DLD1 (cell line): ENCODE results near the gene NAALADL2.
"Not testable (repeated sequence)": the region's sequence is repeated elsewhere in the genome, so short reads cannot be mapped to it uniquely, and the experiment has no call there.

Experiments
- in situ Hi-C: cut with HindIII; loops from 2 replicates; pipeline ENCODE4 v1.10.0; 2017; ENCODE audit warnings: low sequenced_read_pairs

The NAALADL2 gene

DNA sequence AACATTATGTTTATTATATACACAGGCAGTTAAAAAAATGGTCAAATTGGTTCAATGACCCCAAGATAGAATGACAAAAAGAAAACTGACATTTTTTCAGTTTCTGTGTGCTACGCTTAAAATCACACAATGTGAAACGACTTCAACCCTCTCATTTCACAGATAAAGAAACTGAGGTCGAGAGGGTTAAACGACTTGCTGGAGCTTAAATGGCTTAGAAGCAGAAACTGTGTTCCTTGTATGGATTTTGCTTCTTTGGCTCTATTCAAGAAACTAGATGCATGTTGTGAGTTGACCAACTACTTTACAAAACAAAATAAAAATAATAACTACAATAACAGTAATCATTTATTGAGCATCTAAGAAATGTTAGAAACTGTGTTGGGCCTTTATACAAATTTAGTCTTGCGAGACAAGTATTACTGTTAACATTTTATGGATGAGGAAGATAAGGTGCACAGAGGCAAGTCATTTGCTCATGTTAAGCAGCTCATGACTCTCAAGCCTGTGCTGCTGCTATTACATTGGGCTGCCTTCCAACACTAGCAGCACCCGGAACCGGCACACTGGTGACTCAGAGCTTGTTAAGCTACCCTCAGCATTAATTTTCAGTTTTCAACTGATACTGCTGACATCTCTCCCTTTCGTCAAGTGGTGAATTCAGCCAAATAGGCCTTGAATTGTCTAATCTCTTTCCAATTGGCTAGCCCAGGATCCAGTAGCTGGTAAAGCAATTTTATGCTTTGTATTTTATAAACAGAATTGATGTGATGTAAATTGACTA lies 487.6 kb downstream of the NAALADL2 start:
- in situ Hi-C loops: no loop called here

DNA sequence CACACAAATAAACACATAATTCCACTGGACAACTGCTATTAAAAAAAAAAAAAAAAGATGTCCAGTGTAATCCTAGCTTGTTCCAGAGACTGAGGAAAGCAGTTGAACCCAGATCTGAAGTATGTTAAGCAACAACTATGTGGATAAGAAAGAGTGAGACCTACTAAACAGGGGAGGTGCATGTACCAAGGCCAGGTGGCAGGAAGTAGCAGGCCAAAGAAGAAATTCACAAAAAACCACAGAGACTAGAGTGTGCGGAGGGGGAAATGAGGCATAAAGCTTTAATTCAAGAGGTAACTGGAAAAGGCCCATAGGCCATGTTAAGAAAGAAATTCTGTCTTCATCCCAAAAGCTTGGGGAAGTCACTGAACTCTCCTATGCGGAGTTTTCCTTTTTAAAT lies 490.0 kb downstream of the NAALADL2 start:
- in situ Hi-C loops: no loop called here

DNA sequence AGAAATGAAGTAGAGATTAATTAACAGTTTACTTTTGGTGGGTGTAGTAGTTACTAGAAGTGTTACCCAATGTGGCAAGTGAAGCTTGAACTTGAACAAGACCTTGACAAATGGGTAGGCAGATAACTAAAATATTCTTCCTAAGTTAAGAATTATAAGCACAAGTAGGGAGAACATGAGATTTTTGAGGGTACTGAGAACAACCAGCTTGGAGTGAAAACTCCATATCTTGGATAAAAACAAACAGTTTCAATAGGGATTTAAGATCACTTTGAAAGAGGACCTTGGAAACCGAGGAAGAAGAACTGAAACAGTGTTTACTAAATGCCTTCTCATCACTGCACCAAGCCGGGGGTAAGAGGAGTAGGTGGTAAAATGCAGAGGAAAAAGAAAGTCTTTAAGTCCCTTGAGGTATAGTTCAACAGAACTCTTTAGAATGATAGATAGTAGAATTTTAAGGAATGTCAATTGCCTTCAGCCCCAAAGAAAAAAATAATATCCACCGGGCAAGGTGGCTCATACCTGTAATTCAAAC lies 496.7 kb downstream of the NAALADL2 start:
- in situ Hi-C loops: no loop called here

DNA sequence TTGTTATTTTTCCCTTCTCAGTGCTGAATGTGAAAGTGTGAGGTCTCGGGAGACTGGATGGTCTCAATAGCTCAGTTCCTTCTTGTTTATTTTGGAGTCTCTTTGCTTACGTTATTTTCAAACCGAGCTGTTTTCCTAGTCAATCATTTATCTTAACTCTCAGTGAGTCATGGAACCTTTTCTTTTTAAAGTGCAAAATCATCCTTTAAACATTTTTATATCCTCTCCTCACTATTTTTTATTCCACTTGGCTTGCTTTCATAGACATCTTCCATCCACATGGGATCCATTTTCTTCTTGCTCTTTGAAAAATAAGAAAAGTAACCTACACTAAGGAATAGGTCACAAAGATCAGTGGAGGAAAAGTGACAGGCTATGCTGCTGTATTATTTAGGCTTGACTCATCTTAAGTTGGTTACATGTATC lies 497.8 kb downstream of the NAALADL2 start:
- in situ Hi-C loops: no loop called here

DNA sequence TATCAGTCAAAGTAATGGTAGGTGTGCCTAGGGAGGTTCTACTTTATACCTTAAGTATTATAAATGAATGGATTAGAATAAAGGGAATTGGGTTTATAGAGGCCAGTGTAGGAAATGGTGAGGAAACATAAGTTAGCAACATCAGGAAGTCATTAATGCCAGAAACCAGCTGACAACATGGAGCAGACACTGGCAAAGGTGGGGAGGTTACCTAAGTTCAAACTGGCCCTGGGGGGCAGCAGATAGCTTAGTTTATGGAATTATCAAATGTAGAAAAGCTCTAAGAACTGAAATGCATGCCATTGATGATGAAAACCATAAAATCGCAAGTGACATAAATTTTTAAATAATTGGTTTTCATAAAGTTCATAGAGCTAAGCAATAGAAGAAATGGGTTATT lies 498.6 kb downstream of the NAALADL2 start:
- in situ Hi-C loops: no loop called here

DNA sequence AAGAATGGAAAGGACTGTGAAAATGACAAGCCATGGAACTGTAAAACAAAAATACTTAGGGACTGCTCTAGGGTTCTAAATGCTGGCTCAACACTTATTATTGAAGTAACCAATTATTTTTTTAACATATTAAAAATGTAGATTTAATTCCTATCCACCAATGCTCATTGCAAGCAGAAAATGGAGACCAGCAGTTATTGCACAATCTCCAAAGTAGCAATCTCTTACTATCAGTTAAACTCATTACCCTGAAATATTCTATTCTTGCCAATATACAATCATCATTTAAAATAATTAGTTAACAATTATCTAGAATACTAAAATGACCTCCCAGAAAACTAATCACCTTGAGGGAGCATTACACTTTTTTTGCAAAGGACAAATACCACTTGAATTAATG lies 499.8 kb downstream of the NAALADL2 start:
- in situ Hi-C loops: no loop called here

DNA sequence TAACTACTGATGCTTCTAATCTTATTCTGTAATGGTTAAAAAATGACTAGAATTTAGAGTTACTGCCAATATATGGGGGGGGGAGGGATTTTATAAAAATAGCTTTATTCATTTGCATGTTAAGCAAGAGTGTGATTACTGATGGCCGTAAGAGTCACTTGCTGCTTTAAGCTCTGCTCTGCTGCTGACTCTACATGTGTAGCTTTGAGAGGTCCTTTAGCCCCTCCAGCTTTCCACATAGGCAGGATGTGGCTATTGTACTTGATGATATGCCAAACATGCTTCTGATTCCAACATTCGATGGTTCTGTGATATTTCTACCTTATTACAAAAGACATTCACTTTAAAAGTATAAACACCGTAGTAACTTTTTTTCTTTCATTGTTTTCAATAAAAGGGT lies 511.3 kb downstream of the NAALADL2 start:
- in situ Hi-C loops: not testable (repeated sequence)

DNA sequence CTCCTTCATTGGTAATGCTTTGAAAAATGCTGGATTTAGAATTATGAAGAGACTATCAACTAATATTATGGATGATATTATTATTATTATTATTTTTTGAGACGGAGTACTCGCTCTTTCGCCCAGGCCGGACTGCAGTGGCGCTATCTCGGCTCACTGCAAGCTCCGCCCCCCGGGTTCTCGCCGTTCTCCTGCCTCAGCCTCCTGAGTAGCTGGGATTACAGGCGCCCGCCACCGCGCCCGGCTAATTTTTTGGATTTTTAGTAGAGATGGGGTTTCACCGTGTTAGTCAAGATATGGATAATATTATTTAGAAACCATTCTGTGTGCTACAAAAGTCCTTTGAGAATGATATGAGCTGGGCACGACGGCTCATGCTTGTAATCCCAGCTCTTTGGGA lies 512.1 kb downstream of the NAALADL2 start:
- in situ Hi-C loops: not testable (repeated sequence)

DNA sequence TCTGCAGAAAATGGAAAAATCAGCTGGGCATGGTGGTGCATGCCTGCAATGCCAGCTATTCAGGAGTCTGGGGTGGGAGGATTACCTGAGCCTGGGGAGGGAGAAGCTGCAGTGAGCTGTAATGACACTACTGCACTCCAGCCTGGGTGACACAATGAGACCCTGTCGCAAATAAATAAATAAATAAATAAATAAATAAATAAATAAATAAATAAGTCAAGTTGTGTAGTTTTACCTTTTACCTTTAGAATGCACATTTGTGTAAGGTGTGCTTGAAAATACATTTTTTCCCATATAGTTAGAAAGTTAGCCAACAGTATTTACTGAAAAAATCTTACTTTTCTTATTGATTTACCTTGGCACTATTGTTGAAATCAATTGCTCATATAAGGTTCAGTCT lies 515.6 kb downstream of the NAALADL2 start:
- in situ Hi-C loops: no loop called here

DNA sequence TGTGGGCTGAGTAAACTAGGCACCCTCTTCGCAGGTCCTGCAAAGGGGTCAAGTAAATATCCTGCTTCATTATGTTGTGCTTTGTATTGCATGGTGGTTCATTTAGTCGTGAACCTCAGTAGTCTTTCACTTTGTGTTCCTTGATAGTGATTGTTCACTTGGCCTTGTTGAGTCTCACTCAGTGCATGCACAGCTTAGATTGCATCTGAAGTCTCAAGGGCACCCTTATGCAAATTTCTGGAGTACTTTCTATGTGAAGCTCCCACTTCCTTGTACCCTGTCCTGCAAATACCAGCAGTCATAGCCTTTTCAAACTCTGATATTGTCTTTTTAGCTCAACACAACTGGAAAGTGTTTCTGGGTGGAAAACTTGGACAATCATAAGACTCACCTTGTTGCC lies 519.2 kb downstream of the NAALADL2 start:
- in situ Hi-C loops: no loop called here

DNA sequence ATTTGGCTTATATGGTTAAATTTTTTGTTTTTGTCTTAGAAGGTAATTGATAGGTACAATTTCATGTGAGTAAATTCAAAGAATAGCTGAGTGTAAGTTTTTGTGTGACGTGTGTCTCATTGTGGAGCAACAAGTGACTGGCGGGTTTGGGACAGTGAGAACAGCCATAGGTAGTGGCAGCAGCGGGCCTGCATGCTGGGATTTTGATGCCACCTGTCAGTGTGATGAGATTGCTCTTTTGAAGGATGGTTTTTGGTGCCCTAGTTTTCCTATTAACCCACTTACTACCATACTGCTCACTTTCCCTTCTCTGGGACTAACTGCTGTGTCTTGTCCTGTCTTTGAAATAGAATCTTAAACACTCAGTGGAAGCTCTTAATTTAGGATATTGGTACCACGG lies 522.6 kb downstream of the NAALADL2 start:
- in situ Hi-C loops: no loop called here

DNA sequence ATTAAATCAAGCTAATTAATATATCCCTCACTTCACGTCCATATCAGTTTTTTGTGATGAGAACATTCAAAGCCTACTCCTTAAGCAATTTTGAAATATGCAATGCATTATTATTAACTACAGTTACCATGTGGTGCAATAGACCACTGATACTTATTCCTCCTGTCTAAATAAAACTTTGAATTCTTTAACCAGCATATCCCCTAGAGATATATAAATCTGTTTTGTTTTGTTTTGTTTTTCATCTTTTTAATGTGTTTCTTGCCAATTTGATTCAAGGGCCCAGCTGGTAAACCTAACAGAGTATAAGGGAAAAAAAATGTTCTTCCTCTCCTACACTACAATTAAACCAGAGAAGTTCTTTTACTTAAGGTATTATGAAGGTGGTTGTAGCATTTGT lies 524.2 kb downstream of the NAALADL2 start:
- in situ Hi-C loops: no loop called here

DNA sequence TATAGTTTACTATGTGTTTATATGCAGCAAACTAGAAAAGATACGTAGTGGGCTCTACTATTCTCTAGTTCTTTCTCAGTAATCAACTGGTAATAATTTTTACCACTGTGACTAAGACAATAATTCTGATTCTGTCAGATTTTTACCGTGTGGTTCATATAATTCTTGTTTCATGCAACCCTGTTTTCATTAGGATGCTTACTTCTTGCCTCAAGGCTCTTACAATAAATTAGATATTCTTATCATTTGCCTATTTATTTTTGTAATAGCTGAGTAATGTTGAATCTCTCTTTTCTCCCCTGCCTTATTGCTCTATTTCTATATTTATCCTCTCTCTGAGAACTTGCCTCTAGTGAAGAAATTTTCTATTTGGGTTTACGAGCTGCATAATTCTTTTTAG lies 524.7 kb downstream of the NAALADL2 start:
- in situ Hi-C loops: no loop called here

DNA sequence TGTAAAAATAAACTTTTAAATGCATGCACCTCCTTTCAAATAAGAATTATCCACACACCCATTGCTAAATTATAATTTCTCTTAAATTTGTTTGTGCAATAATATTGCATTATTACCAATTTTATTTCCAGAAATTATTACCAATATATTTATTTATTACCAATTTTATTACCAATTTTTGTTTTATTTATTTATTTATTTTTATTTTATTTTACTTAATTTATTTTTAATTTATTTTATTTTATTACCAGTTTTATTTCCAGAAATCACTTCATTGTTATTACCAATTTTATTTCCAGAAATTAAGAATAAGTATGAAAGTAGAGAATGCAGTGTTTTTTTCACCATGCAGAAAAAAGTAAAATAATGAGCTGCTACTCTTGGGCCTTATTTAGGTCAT lies 525.4 kb downstream of the NAALADL2 start:
- in situ Hi-C loops: no loop called here

DNA sequence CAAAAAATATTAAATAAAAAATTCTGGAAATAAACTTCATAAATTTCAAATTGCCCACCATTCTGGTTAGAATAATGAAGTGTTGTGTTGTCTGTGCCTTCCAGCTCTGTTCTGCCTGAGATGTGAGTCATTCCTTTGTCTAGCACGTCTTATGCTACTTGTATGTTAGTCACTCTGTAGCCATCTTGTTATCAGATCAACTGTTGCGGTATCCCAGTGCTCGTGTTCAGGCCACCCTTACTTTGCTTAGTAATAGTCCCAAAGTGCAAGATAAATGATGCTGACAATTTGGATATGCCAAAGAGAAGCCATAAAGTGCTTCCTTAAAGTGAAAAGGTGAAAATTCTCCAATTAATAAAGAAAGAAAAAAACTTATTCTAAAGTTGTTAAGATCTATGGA lies 527.5 kb downstream of the NAALADL2 start:
- in situ Hi-C loops: no loop called here

DNA sequence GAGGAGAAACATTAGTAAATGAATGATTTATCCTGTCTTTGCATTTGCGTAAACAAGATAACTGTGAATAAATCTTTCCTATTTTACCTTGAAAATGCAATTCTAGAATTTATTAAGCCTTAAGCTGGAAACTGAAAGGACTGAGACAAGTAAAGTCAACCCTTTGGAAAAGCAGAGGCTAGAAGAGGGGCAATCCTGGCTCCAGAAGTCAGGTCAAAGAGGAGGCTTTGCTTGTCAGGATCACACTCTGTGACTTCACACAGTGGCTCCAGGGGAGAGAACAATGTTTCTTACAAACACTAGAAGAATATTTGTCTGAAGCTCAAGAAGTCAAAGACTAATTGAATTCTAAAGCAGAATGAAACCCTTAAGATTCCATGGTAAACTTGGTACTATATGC lies 530.4 kb downstream of the NAALADL2 start:
- in situ Hi-C loops: no loop called here

DNA sequence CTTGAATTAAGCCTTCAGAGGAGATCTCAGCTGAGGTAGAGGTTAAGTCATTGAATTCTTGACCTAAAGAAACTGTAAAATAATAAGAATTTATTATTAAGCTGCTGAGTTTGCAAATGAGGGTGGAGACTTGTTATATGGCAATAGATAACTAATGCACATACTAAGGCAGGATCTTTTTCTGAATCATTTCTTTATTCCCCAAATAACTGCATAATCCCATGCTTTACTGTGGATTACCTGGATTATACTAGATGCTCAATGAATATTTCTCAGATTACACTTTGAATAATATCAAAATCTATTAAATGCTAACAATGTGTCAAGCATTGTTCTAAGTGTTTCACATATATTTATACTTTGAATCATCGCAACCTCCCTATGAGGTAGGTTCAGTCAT lies 532.5 kb downstream of the NAALADL2 start:
- in situ Hi-C loops: no loop called here

DNA sequence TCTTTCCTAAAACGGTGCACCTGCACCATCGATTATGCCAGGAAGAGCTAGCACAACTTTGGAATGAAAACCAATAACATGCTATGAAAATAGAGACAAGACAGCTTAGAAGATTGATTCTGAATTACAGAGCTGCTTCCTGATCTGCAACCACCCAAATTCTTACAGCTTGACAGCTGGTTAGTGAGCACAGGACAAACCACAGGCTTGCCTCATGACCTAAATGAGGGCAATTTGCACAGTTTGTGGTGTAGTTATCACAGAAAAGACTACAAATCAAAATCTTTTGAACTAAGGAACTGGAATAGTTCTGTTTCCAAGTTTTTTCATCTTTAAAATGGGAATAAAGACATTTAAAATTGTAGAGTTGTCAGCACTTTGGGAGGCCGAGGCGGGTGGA lies 533.5 kb downstream of the NAALADL2 start:
- in situ Hi-C loops: no loop called here

DNA sequence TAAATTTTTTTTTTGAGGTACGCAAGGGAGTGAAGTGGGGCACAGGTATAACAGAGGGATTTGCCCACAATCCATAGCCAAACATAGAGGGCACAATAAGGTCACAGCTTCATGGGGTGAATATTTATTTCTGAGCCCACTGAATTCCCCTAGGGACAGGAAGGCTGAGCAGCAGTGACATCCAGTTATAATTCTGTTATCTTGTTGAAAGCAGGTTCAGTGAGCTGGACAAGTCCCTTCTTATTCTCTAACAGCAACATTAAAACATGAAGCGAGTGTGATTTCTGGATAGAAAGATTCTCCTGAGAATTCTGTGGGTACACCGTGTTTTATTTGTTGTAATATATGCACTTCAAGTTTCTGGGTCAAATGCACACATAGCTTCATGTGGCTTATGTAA lies 538.2 kb downstream of the NAALADL2 start:
- in situ Hi-C loops: no loop called here

DNA sequence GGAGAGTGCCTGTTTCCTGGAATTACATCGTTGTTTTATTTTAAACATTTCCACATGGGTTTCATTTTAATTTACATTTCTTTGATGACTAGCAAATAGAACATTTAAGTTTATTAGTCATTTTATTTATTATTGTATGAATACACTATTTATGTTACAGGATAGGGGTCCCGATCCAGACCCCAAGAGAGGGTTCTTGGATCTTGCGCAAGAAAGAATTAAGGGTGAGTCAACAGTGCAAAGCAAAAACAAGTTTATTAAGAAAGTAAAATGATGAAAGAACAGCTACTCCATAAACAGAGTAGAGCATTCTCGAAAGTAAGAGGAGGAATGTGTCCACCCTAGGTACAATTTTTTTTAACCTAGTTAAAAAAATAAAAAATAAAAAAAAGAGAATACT lies 539.5 kb downstream of the NAALADL2 start:
- in situ Hi-C loops: no loop called here

DNA sequence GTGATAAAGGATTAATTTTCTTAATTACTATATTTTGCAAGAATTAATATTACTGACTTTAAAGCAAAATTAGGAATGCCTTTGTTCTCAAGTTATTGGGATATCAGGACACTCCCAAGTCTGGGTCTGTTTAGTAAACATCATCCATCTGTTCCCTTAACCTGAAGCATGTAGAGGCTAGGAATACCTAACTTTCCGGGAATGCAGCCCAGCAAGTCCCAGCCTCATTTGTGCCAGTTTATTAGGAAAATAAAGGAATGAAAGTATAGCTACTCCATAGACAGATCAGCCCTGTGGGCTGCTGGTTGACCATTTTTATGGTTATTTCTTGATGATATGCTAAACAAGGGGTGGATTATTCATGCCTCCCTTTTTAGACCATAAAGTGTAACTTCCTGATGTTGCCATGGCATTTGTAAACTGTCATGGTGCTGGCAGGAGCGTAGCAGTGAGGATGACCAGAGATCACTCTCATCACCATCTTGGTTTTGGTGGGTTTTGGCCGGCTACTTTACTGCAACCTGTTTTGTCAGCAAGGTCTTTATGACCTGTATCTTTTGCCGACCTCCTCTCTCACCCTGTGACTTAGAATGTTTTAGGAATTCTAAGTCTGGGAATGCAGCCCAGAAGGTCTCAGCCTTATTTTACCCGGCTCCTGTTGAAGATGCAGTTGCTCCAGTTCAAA lies 540.2 kb downstream of the NAALADL2 start:
- in situ Hi-C loops: no loop called here

DNA sequence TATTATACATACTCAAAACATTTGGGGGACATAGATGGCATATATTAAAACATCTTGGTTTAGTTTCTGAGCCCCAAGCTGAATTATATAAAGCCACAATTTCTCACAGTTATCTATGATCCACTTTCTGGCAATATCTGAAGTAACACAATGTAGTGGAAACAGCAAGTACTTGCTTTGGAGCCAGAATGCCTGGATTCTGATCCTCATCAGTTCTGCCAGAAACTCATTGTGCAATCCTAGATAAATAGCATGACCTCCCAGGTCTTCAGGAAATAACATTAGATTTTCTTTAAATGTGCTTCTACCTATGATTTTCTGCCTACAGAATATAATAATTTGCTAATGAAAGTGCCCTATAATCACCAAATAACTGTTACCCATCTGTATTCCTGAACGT lies 544.9 kb downstream of the NAALADL2 start:
- in situ Hi-C loops: no loop called here
